Left cardiac atrium (tissue), 4 donors: Measurements from ENCODE around the gene ARFRP1. TPM values are rescaled to one million over a fixed set of nuclear protein-coding genes. Genes with fewer than 3 reads are reported as not detected.
"Not testable (repeated sequence)": the region's sequence is repeated elsewhere in the genome, so short reads cannot be mapped to it uniquely, and the experiment has no call there.

ENCODE experiments used
- ATAC-seq, 2 donors: fragments of 200-7000 bp; cut with Tn5 transposase; one replicate each; pipeline ENCODE4 v1.9.1; 2020; ENCODE audit warnings: mild to moderate bottlenecking in 2 of 2, moderate library complexity in 2 of 2
- DNase-seq: peaks from one replicate; pipeline ENCODE4 v3.0.0-alpha.2; 2020
- intact Hi-C, 2 donors: fragments of 100-400 bp; cut with DNase I; formaldehyde crosslinking; loops; one replicate each; pipeline versions ENCODE4 v1.14.1 to v1.15.1; 2022 to 2023
- total RNA-seq, 2 donors: library from RNA; stranded (reverse); fragmentation: NEBNext Ultra II Directional; extraction: Animal tissue kit (Norgen Biotek cat#: 25700); gene quantifications; one replicate each; pipeline ENCODE4 v1.2.1, GENCODE V29; 2021
- donor health status: DM: no; HTN: yes; CAD: no.
- donor health status: DM: no; HTN: yes; CAD: no; lungs with severe emphysema.
- donor health status: DM: yes; HTN: yes; CAD: no.
- donor health status: Dilated cardiomyopathy.

Gene ARFRP1
- total RNA-seq, 2 donors from 2014 or later: 36.8 to 44.9 TPM

- intact Hi-C loops: no loop called here
- no peak for DNase-seq
- ATAC-seq: no peak
Observed at GRCh38 chr20:63734946-63735858, 27.4 kb upstream of the ARFRP1 start.

DNA sequence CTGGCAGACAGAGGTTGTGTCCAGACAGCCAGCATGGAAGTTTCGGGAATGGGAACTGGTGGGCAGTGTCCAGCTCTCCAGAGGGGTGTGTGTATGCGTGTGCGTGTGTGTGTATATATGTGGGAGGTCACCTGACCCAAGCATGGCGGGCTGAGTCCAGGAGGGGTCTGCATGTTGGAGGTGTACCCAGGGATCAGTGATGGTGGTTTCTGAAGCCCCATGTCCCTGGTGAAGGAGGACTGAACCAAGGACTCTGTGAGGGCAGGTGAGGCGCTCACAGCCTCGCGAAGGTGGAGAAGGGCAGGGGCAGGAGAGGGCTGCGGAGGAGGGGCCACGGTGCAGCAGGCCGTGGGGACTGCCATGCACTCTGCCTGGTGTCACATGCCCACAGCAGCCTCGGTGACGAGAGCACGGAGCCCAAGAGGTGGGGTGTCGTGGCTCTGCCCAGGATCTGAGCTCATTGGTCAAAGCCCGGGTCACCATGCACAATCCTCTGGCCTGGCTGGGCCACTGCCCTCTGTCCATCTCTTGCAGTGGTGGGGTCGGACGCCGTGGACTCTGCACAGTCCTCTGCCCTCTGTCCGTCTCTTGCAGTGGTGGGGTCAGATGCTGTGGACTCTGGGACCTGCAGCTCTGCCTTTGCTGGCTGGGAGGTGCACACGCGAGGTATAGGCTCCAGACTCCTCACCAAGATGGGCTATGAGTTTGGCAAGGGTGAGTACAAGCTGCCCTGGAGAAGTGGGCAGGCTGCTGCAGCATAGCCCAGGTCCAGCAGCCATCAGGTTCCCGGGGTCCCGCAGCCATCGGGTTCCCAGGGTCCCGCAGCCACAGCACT lies 26.6 kb upstream of the ARFRP1 start:
- intact Hi-C loops: no loop called here

GRCh38 chr20:63733579-63734081 lies 25.9 kb upstream of the ARFRP1 start:
- ATAC-seq: no peak
- DNase-seq: no peak
- intact Hi-C loops: no loop called here

More for the DNA sequence above, 26.6 kb upstream of the ARFRP1 start:
- ATAC-seq (no peak), DNase-seq (no peak)

DNA sequence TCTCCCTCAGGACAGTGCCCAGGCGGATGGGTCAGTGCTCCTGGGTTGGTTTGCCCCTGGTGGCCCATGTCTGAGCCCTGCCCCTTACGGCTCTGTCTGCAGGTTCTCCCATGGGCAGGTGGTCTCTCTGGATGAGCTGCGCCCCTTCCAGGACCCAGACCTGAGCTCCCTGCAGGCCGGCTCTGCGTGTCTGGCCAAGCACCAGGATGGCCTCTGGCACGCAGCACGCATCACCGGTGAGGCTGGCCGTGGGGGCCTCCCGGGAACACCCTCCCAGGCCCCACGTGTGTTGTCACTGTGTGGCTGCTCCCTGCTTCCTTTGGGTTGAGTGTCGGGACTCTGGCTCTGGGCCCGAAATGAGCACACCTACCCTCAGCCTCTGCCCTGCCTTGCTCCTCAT lies 25.3 kb upstream of the ARFRP1 start:
- ATAC-seq: no peak
- intact Hi-C loops: no loop called here

GRCh38 chr20:63732118-63733095 lies 24.6 kb upstream of the ARFRP1 start:
- DNase-seq (no peak), ATAC-seq (no peak)
- intact Hi-C loops: no loop called here

More for the DNA sequence above, 25.3 kb upstream of the ARFRP1 start:
- DNase-seq: no peak

DNA sequence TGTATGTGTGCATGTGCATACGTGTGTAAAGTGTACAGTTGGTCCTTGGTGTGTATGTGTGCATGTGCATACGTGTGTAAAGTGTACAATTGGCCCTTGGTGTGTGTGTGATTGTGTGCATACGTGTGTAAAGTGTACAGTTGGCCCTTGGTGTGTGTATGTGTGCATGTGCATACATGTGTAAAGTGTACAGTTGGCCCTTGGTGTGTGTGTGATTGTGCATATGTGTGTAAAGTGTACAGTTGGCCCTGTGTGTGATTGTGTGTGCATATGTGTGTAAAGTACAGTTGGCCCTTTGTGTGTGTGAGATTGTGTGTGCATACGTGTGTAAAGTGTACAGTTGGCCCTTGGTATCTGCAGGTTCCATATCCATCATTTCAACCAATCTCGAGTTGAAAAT lies 23.6 kb upstream of the ARFRP1 start:
- intact Hi-C loops: no loop called here
- DNase-seq (no peak), ATAC-seq (no peak)

DNA sequence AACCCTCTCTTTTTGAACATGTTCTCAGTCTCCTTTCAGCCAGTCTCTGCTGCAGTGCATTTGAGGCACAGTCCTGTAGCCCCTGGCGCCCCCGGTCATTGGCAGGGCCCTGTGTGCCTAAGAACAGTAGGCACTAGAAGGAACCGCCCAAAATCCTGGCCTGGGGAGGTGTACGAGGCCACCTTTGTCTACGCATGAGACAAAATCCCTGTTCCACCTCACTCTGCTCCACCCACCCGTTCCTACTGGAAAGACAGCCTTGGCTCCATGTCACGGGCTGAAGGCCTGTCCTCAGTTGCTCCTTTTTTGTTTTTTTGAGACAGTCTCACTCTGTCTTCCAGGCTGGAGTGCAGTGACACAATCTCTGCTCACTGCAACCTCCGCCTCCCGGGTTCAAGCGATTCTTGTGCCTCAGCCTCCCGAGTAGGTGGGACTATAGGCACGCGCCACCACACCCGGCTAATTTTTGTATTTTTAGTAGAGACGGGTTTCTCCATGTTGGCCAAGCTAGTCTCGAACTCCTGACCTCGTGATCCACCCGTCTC lies 22.5 kb upstream of the ARFRP1 start:
- intact Hi-C loops, ATAC-seq, DNase-seq: not testable (repeated sequence)

GRCh38 chr20:63722967-63723622 lies 15.3 kb upstream of the ARFRP1 start:
- intact Hi-C loops, ATAC-seq, DNase-seq: not testable (repeated sequence)

- DNase-seq: no peak
- intact Hi-C loops: no loop called here
Observed at GRCh38 chr20:63718996-63719395, 11.2 kb upstream of the ARFRP1 start.

DNA sequence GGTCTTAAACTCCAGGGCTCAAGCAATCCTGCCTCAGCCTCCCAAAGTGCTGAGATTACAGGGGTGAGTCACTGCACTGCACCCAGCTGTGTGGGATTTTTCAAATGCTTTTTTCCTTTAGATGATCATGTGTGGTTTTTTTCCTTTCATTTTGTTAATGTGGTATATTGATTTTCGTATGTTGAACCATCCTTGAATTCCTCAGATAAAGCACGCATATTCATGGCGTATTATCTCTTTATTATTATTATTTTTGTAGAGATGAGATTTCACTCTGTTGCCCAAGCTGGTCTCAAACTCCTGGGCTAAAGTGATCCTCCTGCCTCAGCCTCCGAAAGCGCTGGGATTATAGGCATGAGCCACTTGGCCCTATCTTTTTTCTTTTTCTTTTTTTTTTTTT lies 7.1 kb upstream of the ARFRP1 start:
- no peak for DNase-seq
- no peak for ATAC-seq
- intact Hi-C loops: no loop called here

More at GRCh38 chr20:63718996-63719395, 11.2 kb upstream of the ARFRP1 start:
- no peak for ATAC-seq

- ATAC-seq (no peak), DNase-seq (no peak)
- intact Hi-C loops: no loop called here
Observed at GRCh38 chr20:63712191-63712590, 4.4 kb upstream of the ARFRP1 start.

- intact Hi-C loops: no loop called here
- DNase-seq (no peak), ATAC-seq (no peak)
Observed at GRCh38 chr20:63711085-63711645, 3.4 kb upstream of the ARFRP1 start.

DNA sequence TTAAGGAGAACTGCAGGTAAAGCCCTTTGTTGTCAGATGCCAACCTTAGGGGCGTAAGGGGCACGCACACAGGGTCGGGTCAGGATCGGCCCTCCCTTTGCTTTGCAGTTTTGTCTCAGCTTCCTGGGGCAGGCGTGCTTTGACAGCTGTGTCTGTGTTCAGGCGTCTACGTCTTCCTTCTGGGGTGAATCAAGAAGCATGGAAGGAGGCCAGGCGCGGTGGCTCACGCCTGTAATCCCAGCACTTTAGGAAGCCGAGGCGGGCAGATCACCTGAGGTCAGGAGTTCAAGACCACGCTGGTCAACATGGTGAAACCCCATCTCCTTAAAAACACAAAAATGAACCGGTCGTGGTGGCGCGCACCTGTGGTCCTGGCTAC lies 1.4 kb upstream of the ARFRP1 start:
- intact Hi-C loops: no loop called here

DNA sequence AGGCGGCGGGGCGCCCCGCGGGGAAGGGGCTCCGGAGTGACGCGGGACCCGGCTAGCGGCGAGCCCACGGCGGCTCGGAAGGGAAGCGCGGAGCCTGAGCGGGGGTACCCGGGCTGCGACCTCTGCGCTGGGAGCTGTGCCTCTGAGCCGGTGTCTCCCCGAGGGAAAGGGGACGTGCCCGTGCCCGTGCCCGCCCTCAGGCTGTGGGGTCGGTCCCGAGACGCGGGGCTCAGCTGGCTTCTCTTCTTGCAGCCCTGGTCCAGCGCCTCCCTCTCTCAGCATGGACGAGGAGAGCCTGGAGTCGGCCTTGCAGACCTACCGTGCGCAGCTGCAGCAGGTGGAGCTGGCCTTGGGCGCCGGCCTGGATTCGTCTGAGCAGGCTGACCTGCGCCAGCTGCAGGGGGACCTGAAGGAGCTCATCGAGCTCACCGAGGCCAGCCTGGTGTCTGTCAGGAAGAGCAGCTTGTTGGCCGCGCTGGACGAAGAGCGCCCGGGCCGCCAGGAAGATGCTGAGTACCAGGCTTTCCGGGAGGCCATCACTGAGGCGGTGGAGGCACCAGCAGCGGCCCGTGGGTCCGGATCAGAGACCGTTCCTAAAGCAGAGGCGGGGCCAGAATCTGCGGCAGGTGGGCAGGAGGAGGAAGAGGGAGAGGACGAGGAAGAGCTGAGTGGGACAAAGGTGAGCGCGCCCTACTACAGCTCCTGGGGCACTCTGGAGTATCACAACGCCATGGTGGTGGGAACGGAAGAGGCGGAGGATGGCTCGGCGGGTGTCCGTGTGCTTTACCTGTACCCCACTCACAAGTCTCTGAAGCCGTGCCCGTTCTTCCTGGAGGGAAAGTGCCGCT lies 749 bp upstream of the ARFRP1 start:
- DNase-seq: no peak
- intact Hi-C loops: no loop called here
- ATAC-seq: peak in 1 of 2 donors; percentile 3

More for the DNA sequence above, 1.4 kb upstream of the ARFRP1 start:
- DNase-seq (no peak), ATAC-seq (no peak)

DNA sequence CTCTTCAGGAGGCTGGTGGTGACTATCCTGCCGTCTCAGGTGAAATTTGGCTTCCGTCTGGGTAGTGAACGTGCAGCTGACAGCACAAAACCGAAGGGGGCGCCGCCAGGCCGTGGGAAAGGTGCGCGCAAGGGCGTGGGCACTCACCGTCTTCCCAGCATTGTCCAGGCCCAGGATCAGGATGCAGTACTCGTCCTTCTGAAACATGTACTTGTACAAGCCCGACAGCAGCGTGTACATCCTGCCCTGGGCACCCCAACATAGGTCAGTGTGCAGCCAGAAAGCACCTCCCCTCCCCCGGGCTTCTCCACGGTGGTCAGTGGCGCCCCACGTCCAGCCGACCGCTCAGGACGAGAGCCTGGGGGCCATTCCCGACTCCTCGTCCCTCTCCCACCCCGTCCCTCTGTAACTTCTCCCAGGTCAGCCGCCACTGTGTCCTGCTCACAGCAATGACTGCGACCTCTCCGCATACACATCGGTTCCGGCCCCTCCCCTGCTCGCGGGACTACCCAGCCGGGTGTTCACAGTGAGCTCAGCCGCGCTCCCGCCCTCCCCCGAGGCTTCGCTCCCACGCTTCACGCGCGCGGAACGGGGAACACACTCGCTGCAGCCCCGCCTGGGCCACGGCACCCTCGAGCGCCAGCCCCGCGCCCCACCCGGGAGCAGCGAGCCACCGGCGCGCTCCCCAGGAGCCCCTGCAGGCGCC lies 771 bp downstream of the ARFRP1 start:
- intact Hi-C loops: loop anchor here in 1 of 2 donors (1.0 kb wide), 1 partner anchor 49 kb away; the partner anchor contains the start of gene RTEL1
- DNase-seq: peak; percentile 67
- peak; percentile 39 to 54 for ATAC-seq
